H9 (cell line): Measurements from ENCODE around the gene CALN1. TPM values are rescaled to one million over a fixed set of nuclear protein-coding genes. Genes with fewer than 3 reads are reported as not detected.

Experiments used
- DNase-seq: peaks from one replicate; pipeline ENCODE4 v3.0.0-alpha.2; 2017
- H2AFZ ChIP-seq: one replicate; pipeline ENCODE4 v1.6.1; 2013; ENCODE audit warnings: mild to moderate bottlenecking, low read length, control low read depth, moderate library complexity
- H2AK5ac ChIP-seq: 2 replicates; pipeline ENCODE4 v1.6.1; 2013; ENCODE audit warnings: low read length, control low read depth, mixed read lengths; ENCODE audit not compliant: insufficient read length
- H2BK120ac ChIP-seq: one replicate; pipeline ENCODE4 v1.6.1; 2013; ENCODE audit warnings: low read depth, mild to moderate bottlenecking, low read length, control low read depth, inconsistent platforms; ENCODE audit not compliant: poor library complexity, severe bottlenecking
- H2BK12ac ChIP-seq: 2 replicates; pipeline ENCODE4 v1.6.1; 2013; ENCODE audit warnings: low read length, control low read depth, mixed read lengths, low read depth; ENCODE audit not compliant: insufficient read length
- H2BK15ac ChIP-seq: 2 replicates; pipeline ENCODE4 v1.6.1; 2013; ENCODE audit warnings: low read depth, low read length, control low read depth
- H2BK20ac ChIP-seq: one replicate; pipeline ENCODE4 v1.6.1; 2013; ENCODE audit warnings: low read depth, mild to moderate bottlenecking, low read length, control low read depth, inconsistent platforms; ENCODE audit not compliant: poor library complexity, severe bottlenecking
- H2BK5ac ChIP-seq: 2 replicates; pipeline ENCODE4 v1.6.1; 2013; ENCODE audit warnings: low read length, control low read depth, mixed read lengths; ENCODE audit not compliant: insufficient read length
- H3K14ac ChIP-seq: 2 replicates; pipeline ENCODE4 v1.6.1; 2013; ENCODE audit warnings: low read length, control low read depth; ENCODE audit not compliant: insufficient read depth
- H3K18ac ChIP-seq: 2 replicates; pipeline ENCODE4 v1.6.1; 2013; ENCODE audit warnings: low read depth, mild to moderate bottlenecking, mixed read lengths, low read length, control low read depth; ENCODE audit not compliant: insufficient read length
- H3K23ac ChIP-seq: 2 replicates; pipeline ENCODE4 v1.6.1; 2013; ENCODE audit warnings: low read length, control low read depth, mixed read lengths, low read depth; ENCODE audit not compliant: insufficient read length
- H3K23me2 ChIP-seq: 2 replicates; pipeline ENCODE4 v1.6.1; 2013; ENCODE audit warnings: low read depth, mild to moderate bottlenecking, mixed read lengths, low read length, control low read depth; ENCODE audit not compliant: insufficient read length, poor library complexity, severe bottlenecking
- H3K27ac ChIP-seq: 2 replicates; pipeline ENCODE4 v1.5.1; 2013; ENCODE audit warnings: low read length, control low read depth, mixed read lengths, low read depth; ENCODE audit not compliant: insufficient read length
- H3K27me3 ChIP-seq: 2 replicates; pipeline ENCODE4 v1.6.1; 2013; ENCODE audit warnings: low read length, control low read depth, inconsistent platforms; ENCODE audit not compliant: insufficient read depth
- H3K4ac ChIP-seq: 2 replicates; pipeline ENCODE4 v1.6.1; 2013; ENCODE audit warnings: low read depth, mild to moderate bottlenecking, control low read depth, inconsistent platforms, low read length, moderate library complexity
- H3K4me1 ChIP-seq: 2 replicates; pipeline ENCODE4 v1.6.1; 2013; ENCODE audit warnings: low read length, control low read depth, inconsistent platforms; ENCODE audit not compliant: insufficient read depth
- H3K4me2 ChIP-seq: 2 replicates; pipeline ENCODE4 v1.6.1; 2013; ENCODE audit warnings: low read length, control low read depth, mixed read lengths; ENCODE audit not compliant: insufficient read length, insufficient read depth
- H3K56ac ChIP-seq: 2 replicates; pipeline ENCODE4 v1.6.1; 2013; ENCODE audit warnings: low read depth, mild to moderate bottlenecking, mixed read lengths, low read length, control low read depth; ENCODE audit not compliant: insufficient read length
- H3K79me1 ChIP-seq: 2 replicates; pipeline ENCODE4 v1.6.1; 2013; ENCODE audit warnings: low read depth, mild to moderate bottlenecking, moderate library complexity, low read length, control low read depth, inconsistent platforms; ENCODE audit not compliant: insufficient read depth, poor library complexity, severe bottlenecking
- H3K79me2 ChIP-seq: 2 replicates; pipeline ENCODE4 v1.6.1; 2013; ENCODE audit warnings: low read length, control low read depth, inconsistent platforms; ENCODE audit not compliant: insufficient read depth
- H3K9ac ChIP-seq: 2 replicates; pipeline ENCODE4 v1.6.1; 2013; ENCODE audit warnings: low read length, control low read depth, mixed read lengths; ENCODE audit not compliant: insufficient read length; ENCODE audit errors: extremely low read depth
- H3K9me3 ChIP-seq: one replicate; pipeline ENCODE4 v1.6.1; 2013; ENCODE audit warnings: low read depth, low read length, inconsistent platforms; ENCODE audit not compliant: control insufficient read depth
- H3T11ph ChIP-seq: one replicate; pipeline ENCODE4 v1.6.1; 2013; ENCODE audit warnings: mild to moderate bottlenecking, low read length, control low read depth, inconsistent platforms
- H4K20me1 ChIP-seq: one replicate; pipeline ENCODE4 v1.6.1; 2013; ENCODE audit not compliant: control insufficient read depth, insufficient read length, insufficient read depth
- H4K5ac ChIP-seq: 2 replicates; pipeline ENCODE4 v1.6.1; 2013; ENCODE audit warnings: low read depth, mild to moderate bottlenecking, mixed read lengths, low read length, control low read depth; ENCODE audit not compliant: insufficient read length
- H4K8ac ChIP-seq: replicated peaks from 2 replicates; pipeline ENCODE4 v1.6.1; 2013; ENCODE audit warnings: low read length, control low read depth, mixed read lengths, low read depth; ENCODE audit not compliant: insufficient read length
- H4K91ac ChIP-seq: 2 replicates; pipeline ENCODE4 v1.6.1; 2013; ENCODE audit warnings: low read depth, mild to moderate bottlenecking, moderate library complexity, mixed read lengths, low read length, control low read depth; ENCODE audit not compliant: insufficient read length
- H3K27ac Mint-ChIP-seq, 3 experiments: 2 replicates in 2 of 3; 3 replicates in 1 of 3; pipeline ENCODE4 v1.8.0; 2020 to 2021; ENCODE audit warnings: mixed read lengths in 3 of 3, mild to moderate bottlenecking in 1 of 3, moderate library complexity in 1 of 3
- H3K27me3 Mint-ChIP-seq: 2 replicates; pipeline ENCODE4 v1.8.0; 2021; ENCODE audit warnings: low read depth, mild to moderate bottlenecking, moderate library complexity, mixed read lengths
- H3K36me3 Mint-ChIP-seq, 3 experiments: 2 replicates in 2 of 3; 3 replicates in 1 of 3; pipeline ENCODE4 v1.8.0; 2020 to 2021; ENCODE audit warnings: low read depth in 3 of 3, mixed read lengths in 3 of 3; ENCODE audit not compliant: insufficient read depth in 1 of 3
- H3K4me1 Mint-ChIP-seq, 2 experiments: 2 replicates each; pipeline ENCODE4 v1.8.0; 2020; ENCODE audit warnings: mixed read lengths in 2 of 2
- H3K4me3 Mint-ChIP-seq, 2 experiments: 2 replicates in 1 of 2; 3 replicates in 1 of 2; pipeline ENCODE4 v1.8.0; 2020 to 2021; ENCODE audit warnings: mild to moderate bottlenecking in 2 of 2, mixed read lengths in 2 of 2, moderate library complexity in 1 of 2
- H3K9me3 Mint-ChIP-seq, 2 experiments: 2 replicates in 1 of 2; 3 replicates in 1 of 2; pipeline ENCODE4 v1.8.0; 2020; ENCODE audit warnings: mild to moderate bottlenecking in 2 of 2, mixed read lengths in 2 of 2, moderate library complexity in 1 of 2
- CTCF ChIP-seq: fragments of 200-600 bp; sonication (generic); conservative IDR thresholded peaks from 3 replicates; pipeline ENCODE4 v1.8.0; 2021; ENCODE audit warnings: antibody characterized with exemption, mild to moderate bottlenecking
- WGBS: extraction: QIAGEN DNeasy Blood & Tissue Kit; methylation state at CpG from one replicate; pipeline ENCODE4 v1.1.7; 2013; ENCODE audit warnings: missing lambda C conversion rate, low lambda C conversion rate, mixed read lengths; ENCODE audit not compliant: insufficient read length; ENCODE audit errors: extremely low coverage; 5-methylcytosine and 5-hydroxymethylcytosine counted together
- total RNA-seq: library from RNA; stranded (reverse); gene quantifications from 2 replicates; pipeline ENCODE4 v1.2.1, GENCODE V29; 2021

CALN1 gene
- total RNA-seq, 1 experiment from 2014 or later = 2.8 TPM

- H2AFZ ChIP-seq = no peak overlapping the region
- H3K9me3 ChIP-seq = peaks cover 2% of the 10 kb centered on the region
- H3K9ac ChIP-seq = no peak overlapping the region
- no peak overlapping the region for H2AK5ac ChIP-seq
- Mint-ChIP-seq H3K9me3 (peaks cover 12 to 15% of the 10 kb centered on the region in 2 experiments), H3K4me1 (peaks cover 22 to 26% of the 10 kb centered on the region in 2 experiments), H3K36me3 (peaks cover 12 to 13% (median 12%) of the 10 kb centered on the region in 3 experiments), H3K27me3 (peaks cover 58% of the 10 kb centered on the region), H3K27ac (no peak overlapping the region), H3K4me3 (no peak overlapping the region)
- H4K5ac ChIP-seq = no peak overlapping the region
- no peak overlapping the region for H3K14ac ChIP-seq
- no peaks in the 10 kb centered on the region for H3K79me2 ChIP-seq
- TF ChIP-seq CTCF = no peak
- no peak overlapping the region for H4K91ac ChIP-seq
- H3K4me1 ChIP-seq = 0 out of 2 replicates have a peak, but pooled peaks cover 2% of the 10 kb centered on the region
- H3K27me3 ChIP-seq = no peaks in the 10 kb centered on the region
- no peaks in the 10 kb centered on the region for H4K20me1 ChIP-seq
- H3K4ac ChIP-seq = no peak overlapping the region
- H4K8ac ChIP-seq = no peak overlapping the region
- no peak for DNase-seq
- no peak overlapping the region for H2BK12ac ChIP-seq
- no peak overlapping the region for H2BK20ac ChIP-seq
- H3K4me2 ChIP-seq = no peak overlapping the region
- no peak overlapping the region for H3K23ac ChIP-seq
- H2BK5ac ChIP-seq = no peak overlapping the region
- no peak overlapping the region for H2BK120ac ChIP-seq
- H3K56ac ChIP-seq = no peak overlapping the region
- no peaks in the 10 kb centered on the region for H3K79me1 ChIP-seq
- no peaks in the 10 kb centered on the region for H3K23me2 ChIP-seq
- H2BK15ac ChIP-seq = no peak overlapping the region
- no peak overlapping the region for H3K18ac ChIP-seq
- no peak overlapping the region for H3K27ac ChIP-seq
- no peak overlapping the region for H3T11ph ChIP-seq
- WGBS = no CpG with 5 or more reads among the region's 3 CpGs
Measured at GRCh38 chr7:71782051-71782450, 630.1 kb downstream of the CALN1 start.
